NCI-H460 (cell line): Measurements from ENCODE around the gene SOD3. TPM values are rescaled to one million over a fixed set of nuclear protein-coding genes. Genes with fewer than 3 reads are reported as not detected.

ENCODE experiments used
- DNase-seq: peaks from one replicate; pipeline ENCODE4 v3.0.0-alpha.2; 2016; ENCODE audit warnings: low read depth; ENCODE audit errors: extremely low read depth
- polyA plus RNA-seq: library from polyadenylated mRNA; depleted of rRNA; stranded (reverse); fragments of >200 nt; gene quantifications from 2 replicates; pipeline ENCODE4 v1.2.3, GENCODE V29; 2014; cell fraction: nucleus; rRNA removed
- total RNA-seq: library from RNA; depleted of rRNA; stranded (reverse); fragments of >200 nt; shearing (Covaris generic); gene quantifications from 2 replicates; pipeline ENCODE4 v1.2.3, GENCODE V29; 2014; rRNA removed

Gene SOD3, protein sequence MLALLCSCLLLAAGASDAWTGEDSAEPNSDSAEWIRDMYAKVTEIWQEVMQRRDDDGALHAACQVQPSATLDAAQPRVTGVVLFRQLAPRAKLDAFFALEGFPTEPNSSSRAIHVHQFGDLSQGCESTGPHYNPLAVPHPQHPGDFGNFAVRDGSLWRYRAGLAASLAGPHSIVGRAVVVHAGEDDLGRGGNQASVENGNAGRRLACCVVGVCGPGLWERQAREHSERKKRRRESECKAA
- not detected in 2 replicates for total RNA-seq
- not detected in 2 replicates for polyA plus RNA-seq

DNA sequence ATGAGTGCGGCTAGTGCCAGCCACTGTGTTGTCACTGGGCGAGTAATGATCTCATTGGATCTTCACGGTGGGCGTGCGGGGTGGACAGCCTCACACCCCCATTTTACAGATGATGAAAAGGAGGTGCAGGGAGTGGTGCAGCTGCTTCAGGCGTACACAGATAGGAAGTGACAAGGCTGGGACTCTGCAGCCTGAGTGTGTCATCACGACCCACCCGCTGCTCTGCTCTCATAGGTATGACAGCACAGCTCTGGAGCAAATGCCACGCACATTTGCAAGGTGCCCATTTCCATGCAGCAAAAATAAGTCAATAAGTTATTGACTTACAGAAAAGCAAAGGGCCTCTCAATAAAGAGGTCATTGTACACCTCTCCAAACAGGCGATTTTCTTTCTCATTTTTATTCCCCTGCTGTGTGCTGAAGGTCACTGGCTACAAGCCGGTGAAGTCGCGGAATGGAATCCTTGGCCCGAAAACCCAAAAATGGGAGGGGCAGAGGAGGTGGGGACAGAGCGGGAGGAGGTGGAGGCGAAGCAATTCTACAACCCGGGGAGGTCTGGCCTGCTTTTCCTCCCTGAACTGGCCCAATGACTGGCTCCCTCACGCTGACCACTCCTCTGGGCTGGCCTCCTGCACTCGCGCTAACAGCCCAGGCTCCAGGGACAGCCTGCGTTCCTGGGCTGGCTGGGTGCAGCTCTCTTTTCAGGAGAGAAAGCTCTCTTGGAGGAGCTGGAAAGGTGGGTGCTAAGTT lies at the start of gene SOD3:
Gene SOD3, plus strand, starts transcription at position 658 of the 750 bp plus-strand sequence. CDS start 3,949 bp downstream, outside the sequence.
- peak; percentile 11 for DNase-seq

- no peak for DNase-seq
These were observed 48.0 kb upstream of the SOD3 start for GRCh38 chr4:24747234-24747975.

DNA sequence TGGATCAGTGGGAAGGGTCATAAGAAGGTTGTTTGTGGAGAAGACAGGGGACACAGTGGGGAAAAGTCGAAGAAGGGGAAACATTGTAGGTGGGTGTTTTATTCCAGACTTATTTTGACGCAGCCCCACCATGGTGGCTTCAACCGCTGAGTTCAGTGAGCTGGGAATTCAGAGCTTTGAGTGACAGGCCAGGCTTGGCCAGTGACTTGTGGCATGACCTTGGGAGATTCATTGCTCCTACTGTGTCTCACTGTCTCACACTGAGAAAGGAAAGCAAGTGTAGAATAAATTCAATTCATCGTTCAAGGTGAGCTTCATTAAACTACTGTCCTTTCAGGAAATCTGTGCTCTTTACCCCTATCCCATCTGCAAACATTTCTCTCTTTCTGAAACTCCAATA lies 47.4 kb upstream of the SOD3 start:
- no peak for DNase-seq

DNA sequence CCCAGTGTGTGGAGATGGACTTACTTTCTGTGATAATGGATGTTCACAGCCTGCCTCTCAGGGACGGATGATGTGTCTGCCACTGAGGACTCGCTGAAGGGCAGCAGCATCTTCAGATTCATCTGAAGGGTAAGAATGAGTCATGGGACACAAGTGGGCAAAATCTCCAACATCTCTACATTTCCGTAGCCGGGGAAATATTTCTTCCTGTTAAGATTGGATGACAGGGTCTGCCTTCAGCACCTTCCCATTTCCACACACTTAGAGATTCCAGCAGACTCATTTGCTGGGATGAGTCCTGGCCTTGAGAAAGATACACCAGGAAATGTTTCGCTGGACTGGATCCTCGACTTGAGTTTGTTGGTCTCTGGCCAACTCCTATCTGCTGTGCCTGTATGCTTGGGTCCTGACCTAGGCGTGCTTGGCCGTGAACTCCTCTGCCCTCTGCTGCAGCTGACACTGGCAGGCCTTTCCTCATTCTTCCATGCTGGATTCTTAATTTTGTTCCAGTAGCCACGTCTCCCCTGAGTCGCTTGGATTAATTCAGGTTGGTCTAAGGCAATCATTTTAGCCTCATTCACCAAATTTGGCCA lies 46.5 kb upstream of the SOD3 start:
- no peak for DNase-seq

DNA sequence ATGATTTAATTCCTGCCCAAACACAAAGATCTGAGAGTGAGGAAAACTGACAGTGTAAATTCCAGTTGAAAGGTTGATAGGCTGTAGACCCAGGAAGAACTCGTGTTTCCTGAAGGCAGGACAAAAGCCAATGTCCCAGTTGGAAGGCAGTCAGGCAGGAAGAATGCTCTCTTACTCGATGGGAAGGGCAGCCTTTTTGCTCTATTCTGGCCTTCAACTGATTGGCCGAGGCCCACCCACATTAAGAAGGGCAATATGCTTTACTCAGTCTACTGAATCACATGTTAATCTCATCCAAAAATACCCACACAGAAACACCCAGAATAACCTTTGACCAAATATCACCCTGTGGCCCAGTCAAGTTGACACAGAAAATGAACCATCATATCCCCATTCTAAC lies 45.3 kb upstream of the SOD3 start:
- no peak for DNase-seq

DNA sequence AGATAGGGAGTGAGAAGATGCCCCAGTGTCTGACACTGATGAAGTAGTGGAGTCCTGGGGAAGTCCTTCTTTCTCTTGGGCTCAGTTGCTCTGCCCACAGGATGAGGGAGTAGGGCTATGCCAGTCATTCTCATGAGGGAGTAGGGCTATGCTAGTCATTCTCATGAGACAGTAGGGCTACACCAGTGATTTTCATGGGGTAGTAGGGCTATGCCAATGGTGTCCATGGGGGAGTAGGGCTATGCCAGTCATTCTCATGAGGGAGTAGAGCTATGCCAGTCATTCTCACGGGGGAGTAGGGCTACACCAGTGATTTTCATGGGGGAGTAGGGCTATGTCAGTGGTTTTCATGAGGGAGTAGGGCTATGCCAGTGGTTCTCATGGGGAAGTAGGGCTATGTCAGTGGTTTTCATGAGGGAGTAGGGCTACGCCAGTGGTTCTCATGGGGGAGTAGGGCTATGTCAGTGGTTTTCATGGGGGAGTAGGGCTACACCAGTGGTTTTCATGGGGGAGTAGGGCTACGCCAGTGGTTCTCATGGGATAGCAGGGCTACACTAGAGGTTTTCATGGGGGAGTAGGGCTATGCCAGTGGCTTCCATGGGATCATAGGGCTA lies 43.3 kb upstream of the SOD3 start:
- no peak for DNase-seq

GRCh38 chr4:24753519-24753918 lies 41.9 kb upstream of the SOD3 start:
- peak; percentile 13 for DNase-seq

DNA sequence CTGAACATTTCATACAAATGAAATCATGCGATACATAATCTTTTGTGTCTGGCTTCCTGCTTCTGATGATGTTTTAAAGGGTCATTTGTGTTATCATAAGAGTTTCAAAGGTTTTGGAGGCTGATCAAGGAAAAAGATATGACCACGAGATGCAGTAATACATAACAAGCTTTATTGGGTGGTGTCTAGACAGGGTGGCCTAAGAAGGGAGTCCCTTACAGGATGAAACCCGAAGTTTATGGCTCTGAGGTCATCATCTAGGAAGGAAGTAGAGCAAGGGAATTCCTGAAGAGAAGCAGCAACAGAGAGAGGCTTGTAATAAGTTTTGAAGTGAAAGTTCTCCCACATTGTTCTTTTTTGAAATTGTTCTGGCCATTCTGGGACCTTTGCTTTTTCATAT lies 40.8 kb upstream of the SOD3 start:
- no peak for DNase-seq

DNA sequence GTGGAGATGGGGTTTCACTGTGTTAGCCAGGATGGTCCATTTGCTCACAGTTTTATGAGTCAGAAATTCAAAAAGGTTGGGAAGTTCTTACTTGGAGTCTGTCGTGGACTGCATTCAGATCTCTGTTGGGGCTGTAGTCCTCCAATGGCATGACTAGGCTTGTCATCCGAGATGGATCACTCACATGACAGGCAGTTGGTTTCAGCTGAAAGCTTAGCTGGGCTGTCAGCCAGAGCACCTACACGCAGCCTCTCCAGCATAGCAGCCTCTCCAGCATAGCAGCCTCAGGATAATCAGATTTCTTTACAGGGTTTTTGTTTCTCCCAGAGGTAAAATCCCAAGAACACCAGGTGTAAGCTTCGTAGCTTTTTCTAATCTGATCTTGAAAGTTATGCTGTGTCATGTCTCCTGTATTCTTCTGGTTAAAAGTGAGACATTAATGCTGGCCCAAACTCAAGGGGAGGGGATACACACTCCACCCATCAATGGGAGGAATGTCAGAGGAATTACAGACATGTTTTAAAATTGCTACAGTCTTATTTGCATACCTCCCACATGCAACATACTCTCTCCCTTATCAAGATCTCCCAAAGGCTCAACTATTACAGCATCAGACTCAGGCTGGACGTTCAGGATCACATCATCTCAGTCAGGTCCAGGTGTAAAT lies 31.6 kb upstream of the SOD3 start:
- no peak for DNase-seq

GRCh38 chr4:24764345-24764744 lies 31.0 kb upstream of the SOD3 start:
- no peak for DNase-seq

GRCh38 chr4:24765376-24765988 lies 29.9 kb upstream of the SOD3 start:
- DNase-seq: no peak

GRCh38 chr4:24768006-24768405 lies 27.4 kb upstream of the SOD3 start:
- DNase-seq: no peak

DNA sequence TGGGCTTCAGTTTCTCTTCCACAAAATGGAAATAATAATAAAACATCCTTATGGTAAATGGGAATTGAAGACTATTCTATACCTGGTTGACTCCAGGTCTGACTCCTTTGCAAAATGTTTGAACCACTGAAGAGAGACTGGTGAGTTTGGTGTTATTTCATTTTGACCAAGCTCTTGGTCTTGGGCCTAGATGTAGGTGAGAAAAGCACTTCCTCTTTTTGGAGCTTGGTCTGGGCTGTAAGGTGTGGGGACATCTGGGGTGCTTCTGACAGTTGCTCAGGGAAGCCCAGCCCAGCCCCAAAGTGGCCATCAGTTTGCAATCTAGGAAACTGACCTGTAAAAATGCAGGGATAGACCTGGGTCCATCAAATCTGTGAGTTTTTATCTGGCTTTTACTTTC lies 26.8 kb upstream of the SOD3 start:
- DNase-seq: no peak

DNA sequence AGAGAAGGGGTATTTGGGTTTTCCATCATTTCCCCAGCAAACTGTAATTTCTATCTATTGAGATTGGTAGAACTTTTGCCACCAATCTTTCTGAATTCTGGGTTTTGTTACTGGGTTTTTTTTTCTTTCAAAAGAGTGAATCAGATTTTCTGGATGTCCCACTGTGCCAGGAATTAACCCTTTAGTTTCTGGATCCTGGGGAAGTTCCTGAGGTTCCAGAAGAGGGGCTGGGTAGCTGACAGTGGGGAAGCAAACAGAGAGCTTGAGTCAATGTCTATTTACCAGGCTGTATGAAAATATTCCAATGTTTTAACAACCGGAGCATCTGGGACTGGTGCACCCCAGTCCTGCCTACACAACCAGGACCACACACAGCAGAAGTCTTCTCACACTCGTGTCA lies 25.8 kb upstream of the SOD3 start:
- DNase-seq: no peak

DNA sequence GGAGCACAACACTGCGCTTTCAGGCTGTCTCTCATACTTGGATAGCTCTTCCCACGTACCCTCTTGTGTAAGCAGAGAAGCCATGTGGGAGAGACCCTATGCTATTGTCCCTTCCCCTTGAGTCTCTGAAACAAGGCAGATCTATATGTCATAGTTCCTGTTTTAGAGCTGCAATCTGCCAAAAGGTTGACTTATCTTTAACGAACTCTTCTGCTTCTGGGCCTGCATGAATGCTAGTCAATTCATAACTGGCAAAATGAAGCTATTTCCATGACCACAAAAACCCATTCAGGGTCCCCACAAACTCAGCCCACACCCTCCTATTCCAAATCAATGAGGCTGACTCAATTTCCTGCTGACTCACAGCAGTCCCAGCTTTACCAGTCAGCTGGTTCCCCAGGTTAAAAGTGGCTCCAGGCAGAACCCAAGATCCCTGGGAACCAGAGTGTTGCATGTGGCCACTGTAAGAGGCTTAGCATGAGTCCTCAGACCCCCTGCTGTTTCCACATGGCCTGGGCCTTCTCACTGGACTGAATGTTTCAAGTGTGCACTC lies 25.3 kb upstream of the SOD3 start:
- no peak for DNase-seq

DNA sequence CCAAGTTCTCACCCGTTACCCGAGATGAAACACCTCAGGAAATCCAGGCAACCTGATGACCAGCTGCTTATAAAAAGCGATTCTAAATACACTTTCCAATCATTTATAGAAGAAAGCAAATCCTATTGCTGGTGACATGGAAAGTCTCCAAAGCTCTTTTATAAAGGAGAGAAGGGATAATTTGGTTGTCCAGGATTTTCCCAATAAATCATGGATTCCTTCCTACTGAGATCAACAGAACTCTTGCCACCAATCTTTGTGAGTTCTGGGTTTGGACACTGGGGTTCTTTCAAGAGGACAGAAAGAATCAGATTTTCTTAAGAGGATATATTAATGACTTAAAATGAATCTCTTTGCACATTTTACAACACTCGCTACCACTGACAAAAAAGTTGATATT lies 24.7 kb upstream of the SOD3 start:
- DNase-seq: no peak

- no peak for DNase-seq
These were observed 24.1 kb upstream of the SOD3 start for GRCh38 chr4:24771241-24771640.

DNA sequence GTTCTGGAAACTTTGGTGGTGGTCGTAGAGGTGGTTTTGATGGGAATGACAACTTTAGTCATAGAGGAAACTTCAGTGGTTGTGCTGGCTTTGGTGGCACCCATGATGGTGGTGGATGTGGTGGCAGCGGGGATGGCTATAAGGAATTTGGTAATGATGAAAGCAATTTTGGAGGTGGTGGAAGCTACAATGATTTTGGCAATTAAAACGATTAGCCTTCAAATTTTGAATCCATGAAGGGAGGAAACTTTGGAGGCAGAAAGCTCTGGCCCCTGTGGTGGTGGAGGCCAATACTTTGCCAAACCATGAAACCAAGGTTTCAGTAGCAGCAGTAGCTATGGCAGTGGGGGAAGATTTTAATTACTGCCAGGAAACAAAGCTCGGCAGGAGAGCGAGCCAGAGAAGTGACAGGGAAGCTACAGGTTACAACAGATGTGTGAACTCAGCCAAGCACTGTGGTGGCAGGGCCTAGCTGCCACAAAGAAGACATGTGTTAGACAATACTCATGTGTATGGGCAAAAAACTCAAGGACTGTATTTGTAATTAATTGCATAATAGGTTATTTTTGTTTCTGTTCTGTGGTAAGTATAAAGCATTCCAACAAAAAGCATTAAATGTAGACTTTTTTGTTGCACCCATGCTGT lies 23.2 kb upstream of the SOD3 start:
- no peak for DNase-seq

- DNase-seq: no peak
These were observed 22.4 kb upstream of the SOD3 start for GRCh38 chr4:24772952-24773351.
